SKM-1 (cell line): ENCODE results near the gene SLC25A34.
A peak's percentile ranks its signal among the peaks of the same experiment; 100 is the strongest.
"Not testable (repeated sequence)": the region's sequence is repeated elsewhere in the genome, so short reads cannot be mapped to it uniquely, and the experiment has no call there.

Source experiments
- DNase-seq: peaks from one replicate; lab custom pipeline; 2025; ENCODE audit not compliant: unreplicated experiment; lab: John Stamatoyannopoulos, UW

The SLC25A34 gene

DNA sequence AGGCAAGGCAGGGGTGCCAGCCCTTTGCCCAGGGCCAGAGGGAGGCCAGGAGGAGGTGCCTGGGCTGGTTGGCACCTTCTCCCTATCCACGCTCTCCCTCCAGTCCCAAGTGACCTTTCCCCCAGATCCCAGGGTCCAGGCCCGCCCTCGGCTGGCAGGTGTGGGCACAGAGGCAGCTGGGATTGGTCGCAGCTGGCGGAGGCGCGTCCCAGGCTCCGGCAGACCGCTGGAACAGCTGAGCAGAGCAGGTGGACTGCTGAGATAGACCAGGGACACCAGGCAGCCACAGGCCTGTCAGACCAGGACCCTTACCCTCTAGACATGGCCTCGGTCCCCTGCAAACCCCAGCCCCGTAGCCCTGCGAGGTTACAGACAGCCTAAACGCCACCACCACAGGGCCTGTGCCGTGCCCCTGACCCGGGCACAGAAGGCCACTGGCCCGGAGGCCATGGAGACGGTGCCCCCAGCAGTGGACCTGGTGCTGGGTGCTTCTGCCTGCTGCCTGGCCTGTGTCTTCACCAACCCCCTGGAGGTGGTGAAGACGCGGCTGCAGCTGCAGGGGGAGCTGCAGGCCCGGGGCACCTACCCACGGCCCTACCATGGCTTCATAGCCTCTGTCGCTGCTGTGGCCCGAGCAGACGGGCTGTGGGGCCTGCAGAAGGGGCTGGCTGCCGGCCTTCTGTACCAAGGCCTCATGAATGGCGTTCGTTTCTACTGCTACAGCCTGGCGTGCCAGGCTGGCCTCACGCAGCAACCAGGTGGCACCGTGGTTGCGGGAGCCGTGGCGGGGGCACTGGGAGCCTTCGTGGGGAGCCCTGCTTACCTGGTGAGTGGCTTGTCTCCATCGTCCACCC lies at the start of gene SLC25A34:
TSS of gene SLC25A34 (plus strand) at position 221 of the 854 bp plus-strand sequence. CDS start at position 449, 228 bp downstream.
- no peak for DNase-seq

DNA sequence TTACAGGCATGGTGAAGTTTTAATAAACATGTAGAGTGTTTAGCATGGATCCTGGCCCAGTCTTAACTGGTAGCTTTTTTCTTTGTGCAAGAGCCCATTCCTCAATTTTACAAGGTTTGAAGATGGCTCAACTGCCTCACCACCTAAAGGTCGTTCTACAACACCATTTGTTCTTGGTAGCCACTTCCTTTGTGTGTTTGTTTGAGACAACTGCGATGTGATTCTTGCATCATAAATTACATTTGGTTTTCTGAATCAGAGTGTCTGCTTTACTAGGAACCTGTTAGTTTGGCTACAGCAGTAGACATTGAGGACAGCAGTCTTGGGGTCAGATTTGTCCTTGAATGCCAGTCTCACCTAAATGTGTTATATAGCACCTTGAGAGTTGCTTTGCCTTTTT lies 48.6 kb upstream of the SLC25A34 start:
- DNase-seq, result no peak

DNA sequence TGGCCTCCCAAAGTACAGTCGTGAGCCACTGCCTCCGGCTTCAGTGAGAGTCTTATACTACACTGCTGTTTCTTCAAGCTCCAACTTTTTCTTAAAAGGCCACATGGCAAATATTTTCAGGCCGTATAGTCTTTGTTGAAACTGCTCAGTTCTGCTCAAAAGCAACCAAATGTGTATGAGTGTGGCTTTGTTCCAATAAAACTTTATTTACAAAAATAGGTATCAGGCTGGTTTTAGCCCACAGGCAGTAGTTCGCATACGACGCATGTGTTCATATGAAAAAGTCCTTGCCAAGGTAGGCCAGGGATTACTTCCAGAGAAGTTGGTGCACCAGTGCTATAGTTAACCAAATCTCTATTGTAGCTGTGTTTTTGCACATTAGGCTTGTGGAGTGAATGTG lies 45.7 kb upstream of the SLC25A34 start:
- no peak for DNase-seq

DNA sequence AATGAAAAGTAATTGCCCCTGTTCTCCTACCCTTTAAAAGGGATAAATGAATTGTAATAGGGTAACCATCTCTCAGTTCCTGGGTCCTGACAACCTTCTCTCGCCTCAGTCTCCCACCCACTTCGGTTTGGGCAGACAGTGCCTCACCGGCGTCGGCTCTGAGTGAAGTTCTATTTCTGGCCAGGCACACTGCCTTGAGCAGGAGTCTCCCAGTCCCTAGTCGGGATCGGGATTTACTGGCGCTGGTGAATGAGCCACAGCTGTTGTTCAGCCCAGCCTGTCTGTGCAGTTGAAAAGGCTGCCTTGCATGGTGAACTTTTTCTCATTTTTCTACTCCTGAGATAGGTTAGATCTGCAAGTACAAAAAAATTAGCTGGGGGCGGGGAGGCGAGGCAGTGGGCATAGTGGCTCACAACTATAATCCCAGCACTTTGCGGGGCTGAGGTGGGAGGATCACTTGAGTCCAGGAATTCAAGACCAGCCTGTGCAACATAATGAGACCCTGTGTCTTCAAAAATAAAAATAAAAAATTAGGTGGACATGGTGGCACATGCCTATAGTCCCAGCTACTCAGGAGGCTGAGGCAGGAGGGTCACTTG lies 44.5 kb upstream of the SLC25A34 start:
- DNase-seq, result no peak

DNA sequence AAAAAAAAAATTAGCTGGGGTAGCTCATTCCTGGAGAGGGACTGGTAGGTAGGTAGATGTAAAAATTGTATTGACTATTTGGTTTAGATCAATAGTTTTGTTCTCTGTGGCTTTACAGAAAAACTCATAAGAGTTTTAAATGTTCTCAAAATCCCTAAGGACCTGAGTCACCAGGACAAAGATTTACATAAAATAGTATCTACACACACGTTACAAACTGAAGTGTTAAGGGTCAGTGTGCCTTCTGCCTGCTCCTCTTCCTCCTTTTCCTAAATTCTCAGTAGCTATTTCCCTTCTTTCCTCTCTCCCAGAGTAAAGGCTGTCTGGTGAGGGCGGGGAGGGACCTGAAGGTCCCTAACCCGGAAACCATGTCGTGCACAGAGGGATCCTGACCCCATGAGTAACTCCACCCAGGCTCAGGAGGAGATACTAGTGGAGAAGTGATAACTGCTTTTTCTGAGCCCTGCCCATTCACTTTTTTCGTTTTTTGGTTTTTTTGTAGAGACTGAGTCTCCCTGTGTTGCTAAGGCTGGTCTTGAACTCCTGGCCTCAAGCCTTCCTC lies 43.9 kb upstream of the SLC25A34 start:
- DNase-seq, result no peak

DNA sequence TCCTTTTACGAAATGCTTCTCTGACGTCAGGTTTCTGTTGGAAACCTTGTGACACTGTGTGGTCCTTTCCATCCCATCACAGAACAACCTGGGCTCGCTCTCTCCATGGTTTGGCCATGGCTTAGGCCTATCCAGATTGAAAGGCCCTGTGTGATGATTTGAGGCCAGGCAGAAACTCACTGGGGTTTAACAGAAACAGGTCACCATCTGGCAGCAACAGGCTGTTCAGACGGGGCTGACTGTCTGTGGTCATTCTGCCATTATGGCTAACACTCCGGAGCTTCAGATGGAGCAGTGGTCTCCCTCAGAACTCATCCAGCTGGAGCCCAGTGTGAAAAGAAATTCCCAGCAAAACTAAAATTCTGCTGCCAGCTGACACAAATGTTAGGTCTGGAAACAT lies 42.7 kb upstream of the SLC25A34 start:
- DNase-seq, result no peak

DNA sequence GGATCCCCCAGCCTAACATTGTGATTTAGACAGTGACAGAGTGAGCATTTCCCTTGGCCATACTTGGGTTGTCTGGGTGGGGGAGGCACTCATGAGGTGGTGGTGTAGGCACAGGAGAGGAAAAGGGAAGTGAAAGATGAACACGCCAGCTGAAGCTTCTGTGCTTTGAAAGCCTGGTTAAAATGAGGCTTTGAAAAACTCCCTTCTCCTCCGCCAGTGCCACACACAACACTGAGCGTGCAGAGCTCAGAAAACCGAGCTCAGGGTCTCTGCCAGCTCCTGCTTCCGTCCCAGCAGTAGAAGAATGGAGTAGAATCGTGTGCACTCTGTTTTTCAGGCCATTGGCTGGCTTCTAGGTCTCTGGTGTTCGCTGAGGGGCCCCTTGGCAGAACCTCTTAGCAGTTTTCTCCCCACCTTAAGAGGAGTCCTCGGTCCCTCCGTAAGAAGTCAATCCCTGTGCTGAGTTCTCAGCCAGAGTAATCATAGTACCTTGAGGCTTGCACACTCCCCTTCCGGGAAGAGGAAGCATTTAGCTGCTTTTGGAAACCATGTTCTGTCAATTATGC lies 39.0 kb upstream of the SLC25A34 start:
- peak; percentile 72 for DNase-seq

DNA sequence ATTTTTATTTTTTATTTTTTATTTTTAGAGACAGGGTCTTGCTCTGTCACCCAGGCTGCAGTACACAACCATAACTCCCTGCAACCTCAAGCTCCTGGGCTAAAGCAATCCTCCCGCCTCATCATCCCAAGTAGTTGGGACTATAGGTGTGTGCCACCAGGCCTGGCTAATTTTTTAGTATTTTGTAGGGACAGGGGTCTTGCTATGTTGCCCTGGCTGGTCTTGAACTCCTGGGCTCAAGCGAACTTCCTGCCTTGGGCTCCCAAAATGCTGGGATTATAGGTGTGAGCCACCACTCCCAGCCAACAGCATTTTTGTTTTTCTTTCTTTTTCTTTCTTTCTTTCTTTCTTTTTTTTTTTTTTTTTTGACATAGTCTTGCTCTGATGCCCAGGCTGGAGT lies 37.9 kb upstream of the SLC25A34 start:
- no peak for DNase-seq

DNA sequence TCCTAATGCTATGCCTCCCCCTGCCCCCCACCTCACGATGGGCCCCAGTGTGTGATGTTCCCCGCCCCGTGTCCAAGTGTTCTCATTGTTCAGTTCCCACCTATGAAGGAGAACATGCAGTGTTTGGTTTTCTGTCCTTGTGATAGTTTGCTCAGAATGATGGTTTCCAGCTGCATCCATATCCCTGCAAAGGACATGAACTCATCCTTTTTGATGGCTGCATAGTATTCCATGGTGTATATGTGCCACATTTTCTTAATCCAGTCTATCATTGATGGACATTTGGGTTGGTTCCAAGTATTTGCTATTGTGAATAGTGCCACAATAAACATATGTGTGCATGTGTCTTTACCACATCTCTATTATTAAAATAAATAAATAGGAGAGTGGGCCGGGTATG lies 36.7 kb upstream of the SLC25A34 start:
- not testable (repeated sequence) for DNase-seq

DNA sequence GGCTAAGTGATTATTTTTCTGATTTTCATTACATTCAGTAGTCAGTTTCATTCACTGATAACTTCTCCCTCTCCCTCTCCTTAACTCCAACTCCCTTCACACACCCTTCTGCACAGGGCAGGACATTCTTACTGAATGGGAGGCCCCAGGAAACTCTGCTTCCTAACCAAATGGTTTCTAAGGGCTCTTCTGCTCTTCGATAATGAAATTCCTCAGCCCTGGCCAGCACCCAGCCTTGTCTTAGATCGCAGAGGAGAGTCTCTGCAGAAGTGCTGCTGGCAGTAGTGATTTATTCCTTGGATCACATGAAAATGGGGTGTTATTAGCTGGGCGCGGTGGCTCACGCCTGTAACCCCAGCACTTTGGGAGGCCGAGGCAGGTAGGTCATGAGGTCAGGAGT lies 35.5 kb upstream of the SLC25A34 start:
- DNase-seq, result no peak

DNA sequence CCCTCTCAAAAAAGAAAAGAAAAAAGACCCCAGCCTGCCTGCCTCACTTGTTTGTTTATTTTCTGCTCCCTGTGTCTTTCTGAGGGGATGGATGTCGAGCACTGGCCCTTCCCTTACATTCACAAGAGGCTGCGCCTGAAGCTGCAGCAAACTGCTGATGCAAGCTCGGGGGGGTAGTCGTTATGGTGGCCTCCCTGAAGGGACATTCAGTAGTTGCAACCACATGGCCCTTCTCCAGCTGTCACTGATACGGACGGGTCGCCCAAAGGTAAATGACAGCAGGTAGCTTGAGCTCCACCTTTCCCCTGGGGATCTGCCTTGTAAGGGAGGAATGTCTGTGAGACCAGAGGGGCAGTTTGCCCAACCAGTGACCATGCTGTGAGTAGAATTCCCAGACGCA lies 34.3 kb upstream of the SLC25A34 start:
- no peak for DNase-seq

DNA sequence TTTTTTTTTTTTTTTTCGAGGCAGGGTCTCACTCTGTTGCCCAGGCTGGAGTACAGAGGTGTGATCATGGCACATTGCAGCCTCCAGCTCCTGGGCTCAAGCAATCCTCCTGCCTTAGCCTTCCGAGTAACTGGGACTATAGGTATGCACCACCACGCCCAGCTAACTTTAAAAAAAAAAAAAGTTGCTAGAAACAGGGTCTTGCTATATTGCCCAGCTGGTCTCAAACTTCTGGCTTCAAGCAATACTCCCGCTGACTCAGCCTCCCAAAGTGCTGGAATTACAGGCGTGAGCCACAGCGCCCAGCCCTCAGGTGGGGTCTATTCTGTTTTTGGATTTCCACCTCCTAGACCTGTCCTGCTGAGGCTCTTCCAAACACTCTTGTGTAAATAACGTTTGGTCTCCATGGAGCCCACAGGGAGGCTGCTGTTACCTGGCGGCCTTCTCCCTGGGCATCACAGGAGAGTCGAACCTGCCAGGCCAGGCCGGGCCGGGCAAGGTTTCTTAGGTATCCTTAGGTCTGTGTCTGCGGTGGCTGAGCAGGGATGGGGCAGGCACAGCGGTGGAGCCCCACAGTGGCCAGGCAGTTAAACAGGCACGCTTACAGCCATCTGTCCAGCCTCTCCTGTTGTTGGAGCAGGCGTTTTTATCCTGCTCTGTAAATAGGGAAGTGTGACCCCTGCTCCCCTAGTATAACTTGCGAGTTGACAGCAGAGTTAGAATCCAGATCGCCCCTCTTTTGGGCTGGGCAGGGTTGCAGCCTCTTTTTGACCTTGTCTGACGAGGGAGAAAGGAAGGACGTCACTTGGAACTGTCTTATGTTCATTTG lies 33.1 kb upstream of the SLC25A34 start:
- no peak for DNase-seq

DNA sequence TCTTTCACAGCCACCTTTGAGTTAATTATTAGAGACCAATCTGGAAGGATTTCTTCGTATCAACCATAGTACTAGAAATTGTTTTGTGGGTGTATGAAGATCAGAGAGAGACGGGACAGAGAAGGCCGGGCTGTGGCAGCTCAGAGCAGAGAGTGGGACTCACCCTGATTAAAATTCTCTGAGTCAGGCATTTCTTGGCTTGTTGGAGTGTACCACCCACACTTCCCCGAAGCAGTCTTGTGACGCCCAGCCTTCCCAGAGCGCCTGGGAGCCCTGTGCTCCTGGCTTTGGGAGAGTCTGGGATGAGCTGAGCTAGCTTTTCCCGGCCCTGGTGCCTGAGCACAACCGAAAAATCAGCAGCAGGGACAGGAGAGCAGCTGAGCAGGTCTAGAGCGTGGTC lies 32.5 kb upstream of the SLC25A34 start:
- DNase-seq, result no peak

DNA sequence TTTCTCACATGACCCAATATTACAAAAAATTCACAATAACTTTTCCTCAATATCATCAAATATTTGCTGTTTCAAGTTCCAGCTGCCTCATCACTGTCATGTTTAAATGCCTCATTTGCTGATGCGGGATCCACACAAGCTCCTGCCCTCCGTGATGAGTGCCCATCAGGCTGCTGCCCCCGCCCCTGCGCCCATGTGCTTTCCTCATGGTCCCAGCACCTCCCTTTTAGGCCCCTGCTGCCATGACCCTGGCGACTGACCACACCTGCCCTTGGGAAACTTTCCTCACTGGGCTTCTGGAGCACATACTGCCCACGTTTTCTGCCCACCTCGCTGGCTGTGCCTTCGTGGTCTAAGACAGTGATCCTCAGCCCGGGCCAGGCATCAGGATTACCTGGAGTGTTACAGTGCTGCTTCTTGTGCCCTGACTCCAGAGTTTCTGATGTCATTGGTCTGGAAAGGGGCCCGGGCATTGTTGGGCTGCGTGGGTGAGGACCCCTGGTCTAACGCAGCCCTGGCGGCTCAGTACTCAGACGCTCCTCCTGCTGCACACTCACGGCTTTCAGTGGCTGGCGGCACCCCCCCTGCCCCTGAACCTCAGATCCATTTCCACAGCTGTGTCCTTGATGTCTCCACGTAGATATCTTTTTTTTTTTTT lies 31.4 kb upstream of the SLC25A34 start:
- DNase-seq, result no peak

DNA sequence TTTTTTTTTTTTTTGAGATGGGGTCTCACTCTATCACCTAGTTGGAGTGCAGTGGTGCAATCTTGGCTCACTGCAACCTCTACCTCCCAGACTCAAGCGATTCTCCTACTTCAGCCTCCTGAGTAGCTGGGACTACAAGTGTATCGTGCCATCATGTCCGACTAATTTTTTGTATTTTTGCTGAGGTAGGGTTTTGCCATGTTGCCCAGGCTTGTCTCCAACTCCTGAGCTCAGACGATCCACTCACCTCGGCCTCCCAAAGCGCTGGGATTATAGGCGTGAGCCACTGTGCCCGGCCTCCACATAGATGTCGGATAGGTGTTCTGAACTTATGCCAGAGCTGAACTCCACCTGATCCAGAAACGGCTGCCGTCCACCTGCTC lies 30.9 kb upstream of the SLC25A34 start:
- no peak for DNase-seq

DNA sequence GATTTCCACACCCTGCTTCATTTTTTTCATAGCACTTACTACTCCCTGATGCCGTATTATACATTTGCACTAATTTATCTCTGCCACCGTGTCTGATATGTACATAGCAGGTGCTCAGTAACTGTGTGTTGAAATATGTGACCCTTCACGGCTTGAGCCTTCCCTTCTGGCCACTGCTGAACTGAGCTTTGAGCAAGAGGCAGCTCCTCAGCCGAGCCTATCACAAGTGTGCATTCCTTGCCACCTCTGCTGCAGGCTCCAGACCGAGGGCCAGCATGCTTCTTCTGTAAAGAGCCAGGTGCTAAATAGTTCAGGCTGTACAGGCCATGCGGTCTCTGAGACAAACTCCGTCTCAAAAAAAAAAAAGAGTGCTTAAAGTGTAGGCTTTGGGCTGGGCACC lies 29.3 kb upstream of the SLC25A34 start:
- no peak for DNase-seq

DNA sequence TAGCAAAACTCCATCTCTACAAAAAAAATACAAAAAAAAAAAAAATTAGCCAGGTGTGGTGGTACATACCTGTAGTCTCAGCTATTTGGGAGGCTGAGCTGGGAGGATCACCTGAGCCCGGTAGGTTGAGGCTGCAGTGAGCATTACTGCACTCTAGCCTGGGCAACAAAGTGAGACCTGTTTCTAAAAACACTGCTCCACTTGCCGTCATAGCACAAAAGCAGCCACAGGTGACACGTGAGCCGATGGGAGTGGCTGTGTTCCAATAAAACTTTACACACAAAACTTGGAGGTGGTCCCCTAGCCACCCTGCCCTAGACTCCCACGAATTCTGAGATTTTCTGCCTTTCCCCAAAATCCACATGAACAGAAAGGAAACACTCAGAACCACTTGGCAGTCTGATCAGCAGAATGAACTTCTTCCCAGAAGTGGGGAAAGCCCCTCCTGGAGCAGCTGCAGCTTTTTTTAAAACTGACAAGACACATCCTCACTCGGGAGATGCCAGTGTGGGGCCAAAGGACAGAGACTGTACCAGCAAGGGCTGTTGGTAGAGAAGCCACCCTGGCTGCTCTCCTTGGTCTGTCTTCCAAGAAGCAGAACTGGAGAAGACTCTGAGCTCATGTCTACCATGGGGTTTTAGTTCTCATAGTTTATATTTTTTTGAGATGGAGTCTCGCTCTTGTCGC lies 28.7 kb upstream of the SLC25A34 start:
- no peak for DNase-seq

DNA sequence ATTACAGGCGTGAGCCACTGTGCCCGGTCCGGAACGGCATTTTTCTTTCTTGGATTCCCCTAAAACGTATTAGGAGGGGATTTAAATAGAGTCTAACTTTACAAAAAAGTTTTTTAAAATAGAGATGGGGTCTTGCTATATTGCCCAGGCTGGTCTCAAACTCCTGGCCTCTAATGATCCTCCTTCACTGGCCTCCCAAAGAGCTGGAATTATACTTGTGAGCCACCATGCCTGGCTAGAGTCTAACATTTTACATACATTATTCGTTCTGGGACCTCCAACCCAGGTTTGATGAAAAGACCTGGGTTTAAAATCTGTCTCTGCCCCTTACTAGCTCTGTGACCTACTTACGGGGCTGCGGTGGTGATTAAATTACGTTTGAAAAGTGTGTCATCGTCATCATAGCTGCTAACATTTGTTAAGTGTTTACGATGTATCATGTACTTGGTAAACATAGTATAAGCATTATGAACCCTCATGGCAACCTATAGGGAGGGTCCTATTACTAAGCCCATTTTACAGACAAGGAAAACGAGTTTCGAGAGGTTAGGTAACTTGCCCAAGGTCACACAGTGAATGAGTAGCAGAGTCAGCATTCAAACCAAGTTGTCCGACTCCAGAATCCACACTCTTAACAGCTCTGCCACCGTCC lies 27.4 kb upstream of the SLC25A34 start:
- DNase-seq, result no peak

DNA sequence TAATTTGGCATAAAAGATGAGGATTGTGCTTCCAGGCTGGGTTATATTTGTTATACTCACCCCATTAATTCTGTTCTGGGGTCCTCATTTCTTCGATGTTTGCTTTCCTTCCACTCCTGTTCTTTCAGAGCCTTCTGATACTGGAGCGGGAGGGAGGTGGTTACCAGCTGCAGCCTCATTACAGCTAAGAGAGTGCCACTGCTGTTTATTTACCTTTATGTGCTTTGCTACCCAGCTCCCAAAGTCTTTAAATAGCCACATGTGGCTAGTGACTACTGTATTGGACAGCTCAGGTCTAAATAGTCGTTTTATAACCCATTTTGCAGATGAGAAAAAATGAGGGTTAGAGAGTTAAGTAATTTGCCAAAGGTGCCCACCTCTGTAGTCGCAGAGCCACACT lies 26.8 kb upstream of the SLC25A34 start:
- no peak for DNase-seq

DNA sequence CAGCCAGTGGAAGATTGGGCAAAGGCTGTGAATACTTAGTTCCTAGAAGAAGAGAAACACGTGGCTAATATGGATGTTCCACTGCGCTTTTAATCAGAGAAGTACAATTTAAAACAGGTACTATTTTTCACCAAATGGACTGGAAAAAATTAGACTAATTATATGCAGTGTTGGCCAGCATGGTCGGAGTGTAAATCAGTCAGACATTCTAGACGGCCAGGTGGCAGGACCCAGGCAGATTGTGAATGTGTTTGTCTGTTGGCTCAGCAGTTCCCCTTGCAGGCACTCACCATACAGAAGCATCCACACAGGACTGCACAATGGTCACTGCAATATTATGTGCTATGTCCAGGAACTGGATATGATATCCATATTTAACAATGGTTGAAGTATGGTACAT lies 23.9 kb upstream of the SLC25A34 start:
- DNase-seq, result no peak
